GM13976 (cell line): ENCODE measurements around the gene RAB36.

Experiments
- DNase-seq: peaks from one replicate; pipeline ENCODE4 v3.0.0; 2012; ENCODE audit warnings: low spot score
- in situ Hi-C: fragments of 300-500 bp; cut with MboI; formaldehyde crosslinking; loops from one replicate; pipeline ENCODE4 v1.12.0; 2022; ENCODE audit warnings: low sequenced_read_pairs, mixed read lengths, inconsistent platforms; ENCODE audit not compliant: unreplicated experiment
- TF ChIP-seq, protein P1 (sequence below): IDR thresholded peaks from 2 replicates; pipeline ENCODE4 v1.5.1; 2012; ENCODE audit warnings: borderline replicate concordance, mild to moderate bottlenecking; ENCODE audit not compliant: insufficient read depth; ENCODE audit errors: extremely low read depth, missing control alignments, control extremely low read depth

Gene RAB36, protein sequence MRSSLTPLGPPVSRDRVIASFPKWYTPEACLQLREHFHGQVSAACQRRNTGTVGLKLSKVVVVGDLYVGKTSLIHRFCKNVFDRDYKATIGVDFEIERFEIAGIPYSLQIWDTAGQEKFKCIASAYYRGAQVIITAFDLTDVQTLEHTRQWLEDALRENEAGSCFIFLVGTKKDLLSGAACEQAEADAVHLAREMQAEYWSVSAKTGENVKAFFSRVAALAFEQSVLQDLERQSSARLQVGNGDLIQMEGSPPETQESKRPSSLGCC

DNA sequence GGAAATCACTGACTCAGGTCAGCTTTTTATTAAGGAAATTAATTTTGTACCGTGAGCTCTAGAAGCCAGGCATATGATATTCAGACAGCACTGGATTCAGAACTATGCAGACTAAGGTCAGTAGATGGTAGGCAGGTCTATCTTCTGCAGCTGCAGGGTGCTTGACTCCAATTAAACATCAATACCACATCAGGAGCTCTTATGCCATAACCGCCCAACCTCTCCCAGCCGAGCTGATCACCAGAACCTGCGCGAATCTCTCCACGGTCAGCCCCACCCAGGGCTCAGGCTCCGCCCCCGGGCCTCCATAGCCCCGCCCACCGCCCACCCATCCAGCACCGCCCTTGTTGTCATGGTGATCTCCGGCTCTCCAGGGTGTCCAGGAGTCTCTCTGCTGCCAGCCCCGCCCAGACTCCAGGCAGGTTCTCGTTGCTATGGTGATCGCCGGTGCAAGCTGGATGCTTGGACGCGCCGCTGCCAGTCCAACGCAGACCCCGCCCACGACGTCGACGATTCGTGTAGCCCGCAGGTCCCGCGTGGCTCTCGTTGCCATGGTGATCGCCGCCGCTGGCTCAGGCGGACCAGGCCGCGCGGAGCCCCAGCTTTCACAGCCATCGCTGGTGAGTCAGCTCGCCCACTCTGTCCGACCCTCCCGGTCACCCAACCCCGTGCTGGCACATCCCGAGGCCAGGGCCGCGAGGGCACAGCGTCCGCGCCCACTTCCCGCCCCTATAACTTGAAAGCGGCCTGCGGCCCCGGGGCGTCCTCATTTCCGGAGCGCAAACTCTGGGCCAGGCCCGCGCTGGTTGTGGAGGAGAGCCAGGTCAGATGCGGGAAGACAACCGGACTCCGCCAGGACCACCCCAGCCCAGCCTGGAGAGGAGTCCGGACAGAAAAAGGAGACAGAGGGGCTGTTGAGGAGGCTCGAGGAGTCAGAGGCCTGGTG lies at the start of gene RAB36:
TSS of gene RAB36 (plus strand) at position 546 of the 946 bp plus-strand sequence. CDS start 1,140 bp downstream, outside the sequence.
- peak; percentile 86 for DNase-seq
- TF ChIP-seq, protein P1, sequence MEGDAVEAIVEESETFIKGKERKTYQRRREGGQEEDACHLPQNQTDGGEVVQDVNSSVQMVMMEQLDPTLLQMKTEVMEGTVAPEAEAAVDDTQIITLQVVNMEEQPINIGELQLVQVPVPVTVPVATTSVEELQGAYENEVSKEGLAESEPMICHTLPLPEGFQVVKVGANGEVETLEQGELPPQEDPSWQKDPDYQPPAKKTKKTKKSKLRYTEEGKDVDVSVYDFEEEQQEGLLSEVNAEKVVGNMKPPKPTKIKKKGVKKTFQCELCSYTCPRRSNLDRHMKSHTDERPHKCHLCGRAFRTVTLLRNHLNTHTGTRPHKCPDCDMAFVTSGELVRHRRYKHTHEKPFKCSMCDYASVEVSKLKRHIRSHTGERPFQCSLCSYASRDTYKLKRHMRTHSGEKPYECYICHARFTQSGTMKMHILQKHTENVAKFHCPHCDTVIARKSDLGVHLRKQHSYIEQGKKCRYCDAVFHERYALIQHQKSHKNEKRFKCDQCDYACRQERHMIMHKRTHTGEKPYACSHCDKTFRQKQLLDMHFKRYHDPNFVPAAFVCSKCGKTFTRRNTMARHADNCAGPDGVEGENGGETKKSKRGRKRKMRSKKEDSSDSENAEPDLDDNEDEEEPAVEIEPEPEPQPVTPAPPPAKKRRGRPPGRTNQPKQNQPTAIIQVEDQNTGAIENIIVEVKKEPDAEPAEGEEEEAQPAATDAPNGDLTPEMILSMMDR: no peak
- in situ Hi-C loops: no loop called here

DNA sequence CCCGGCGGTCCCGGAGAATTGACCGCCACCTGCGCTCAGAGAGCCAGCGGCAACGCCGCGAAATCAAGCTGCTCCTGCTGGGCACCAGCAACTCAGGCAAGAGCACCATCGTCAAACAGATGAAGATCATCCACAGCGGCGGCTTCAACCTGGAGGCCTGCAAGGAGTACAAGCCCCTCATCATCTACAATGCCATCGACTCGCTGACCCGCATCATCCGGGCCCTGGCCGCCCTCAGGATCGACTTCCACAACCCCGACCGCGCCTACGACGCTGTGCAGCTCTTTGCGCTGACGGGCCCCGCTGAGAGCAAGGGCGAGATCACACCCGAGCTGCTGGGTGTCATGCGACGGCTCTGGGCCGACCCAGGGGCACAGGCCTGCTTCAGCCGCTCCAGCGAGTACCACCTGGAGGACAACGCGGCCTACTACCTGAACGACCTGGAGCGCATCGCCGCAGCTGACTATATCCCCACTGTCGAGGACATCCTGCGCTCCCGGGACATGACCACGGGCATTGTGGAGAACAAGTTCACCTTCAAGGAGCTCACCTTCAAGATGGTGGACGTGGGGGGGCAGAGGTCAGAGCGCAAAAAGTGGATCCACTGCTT lies 49.4 kb upstream of the RAB36 start:
- TF ChIP-seq, protein P1: no peak

DNA sequence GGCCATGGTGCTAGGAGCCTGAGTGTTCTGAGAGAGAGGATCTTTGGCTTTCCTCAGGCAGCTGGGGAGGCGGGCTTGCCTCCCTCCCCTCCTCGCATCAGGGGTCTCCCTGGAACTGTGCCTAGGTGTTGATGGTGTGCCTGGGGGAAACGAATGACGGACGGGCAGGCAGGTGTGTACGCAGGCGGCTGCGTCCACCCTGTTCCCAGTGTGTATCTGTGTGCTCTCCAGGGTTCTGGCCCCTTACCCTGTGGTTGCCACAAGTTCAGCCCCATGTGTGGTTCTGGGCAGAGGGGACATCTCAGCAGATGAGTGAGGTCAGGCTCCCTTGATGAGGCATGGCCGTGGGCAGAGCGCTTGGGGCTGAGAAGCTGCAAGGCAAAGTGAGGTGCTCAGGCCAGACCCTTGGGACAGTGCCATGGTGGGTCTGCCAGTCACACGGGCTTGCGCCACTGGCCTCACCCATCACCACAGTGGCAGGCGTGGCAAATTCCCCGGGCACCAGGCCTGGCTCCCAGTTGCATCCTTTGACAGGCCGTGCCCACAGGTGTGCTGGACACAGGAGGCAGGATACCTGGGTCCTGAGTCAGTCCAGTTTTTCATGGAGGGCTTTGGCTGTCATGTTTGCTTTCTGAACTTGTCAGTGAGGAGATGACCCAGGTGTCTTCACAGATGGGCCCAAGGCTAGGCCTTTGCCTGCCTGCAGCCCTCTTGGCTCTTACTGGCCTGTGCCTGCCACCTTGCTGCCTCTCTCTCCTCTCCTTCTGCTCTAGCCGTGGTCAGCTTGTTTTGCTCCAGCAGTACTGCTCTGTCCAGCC lies 47.7 kb upstream of the RAB36 start:
- TF ChIP-seq, protein P1: no peak
- in situ Hi-C loops: no loop called here
- no peak for DNase-seq

More for the DNA sequence above, 49.4 kb upstream of the RAB36 start:
- in situ Hi-C loops: no loop called here
- no peak for DNase-seq

DNA sequence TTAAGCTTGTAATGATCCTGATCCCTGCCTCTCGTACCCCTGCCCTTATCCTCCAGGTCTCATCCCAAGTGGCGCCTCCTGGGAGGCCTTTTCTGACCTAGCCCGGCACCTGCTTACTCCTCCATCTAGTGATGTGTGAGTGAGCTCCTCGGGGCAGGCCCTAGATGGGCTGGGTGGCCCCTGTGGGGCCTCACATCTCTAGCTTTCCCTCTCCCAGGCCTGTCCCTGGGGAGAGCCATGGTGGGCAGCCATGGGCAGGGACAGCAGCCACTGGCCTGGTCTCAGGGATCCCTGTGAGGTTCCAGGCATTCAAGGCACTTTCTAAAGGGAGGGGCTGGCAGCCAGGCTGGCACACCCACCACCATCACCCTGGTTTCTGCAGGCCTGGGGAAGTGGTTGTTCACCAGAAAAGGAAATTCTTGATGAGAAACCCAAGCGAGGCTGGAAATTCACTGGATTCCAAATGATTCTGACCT lies 47.0 kb upstream of the RAB36 start:
- no peak for DNase-seq
- TF ChIP-seq, protein P1: no peak
- in situ Hi-C loops: no loop called here

DNA sequence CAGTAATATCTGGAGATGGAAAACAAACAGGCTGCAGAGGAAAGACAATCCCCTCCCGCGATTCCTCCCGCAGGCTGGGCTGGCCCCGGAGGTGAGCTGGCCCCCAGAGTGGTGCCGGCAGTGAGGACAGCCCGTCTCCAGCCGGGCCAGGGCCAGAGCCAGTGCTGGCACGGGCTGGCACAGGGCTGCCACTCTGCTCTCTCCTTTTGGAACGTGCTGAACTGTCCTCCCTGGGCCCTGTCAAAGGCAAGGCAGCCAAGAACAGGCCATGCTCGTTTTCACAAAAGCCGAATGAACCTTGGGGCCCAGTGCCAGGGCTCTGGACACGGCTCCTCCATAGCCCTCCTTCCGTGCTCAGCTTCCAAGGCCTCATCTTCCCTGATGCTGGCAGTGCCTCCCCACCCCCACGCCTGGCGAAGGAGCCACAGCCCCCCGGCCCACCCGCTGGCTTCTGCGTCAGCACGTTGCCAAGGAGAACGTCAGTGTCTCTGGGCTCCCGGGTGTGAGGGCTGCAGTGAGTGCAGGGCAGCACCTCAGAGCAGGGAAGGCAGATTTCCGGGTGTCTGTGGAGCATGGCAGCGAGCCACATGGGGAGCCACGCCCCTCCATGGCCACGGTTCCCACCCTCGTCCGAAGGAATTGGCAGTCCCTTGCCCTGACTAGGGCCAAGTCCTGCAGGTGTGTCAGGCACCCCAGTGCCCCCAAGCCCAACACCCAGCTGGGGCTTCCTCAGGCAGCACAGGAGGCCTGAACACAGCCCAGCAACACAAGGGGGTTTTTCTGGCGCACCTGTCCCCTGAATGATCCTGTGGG lies 46.4 kb upstream of the RAB36 start:
- TF ChIP-seq, protein P1: no peak
- in situ Hi-C loops: no loop called here
- no peak for DNase-seq
